Common myeloid progenitor, CD34-positive (primary cell): ENCODE measurements around the gene MAN1C1.
A peak's percentile ranks its signal among the peaks of the same experiment; 100 is the strongest.
"Not testable (repeated sequence)": the region's sequence is repeated elsewhere in the genome, so short reads cannot be mapped to it uniquely, and the experiment has no call there.

Source experiments
- CTCF ChIA-PET: fragments of 350-600 bp; sonication (Branson Sonifier 250); formaldehyde crosslinking; loops from one replicate; lab custom pipeline; 2021; ENCODE audit warnings: antibody characterized with exemption; lab: Charles Lee
- POLR2A ChIA-PET: fragments of 350-600 bp; sonication (Branson Sonifier 250); formaldehyde crosslinking; loops from one replicate; lab custom pipeline; 2021; ENCODE audit warnings: antibody characterized with exemption; lab: Charles Lee
- DNase-seq, 3 donors: peaks; one replicate each; pipeline versions ENCODE4 v3.0.0 to v3.0.0-alpha.2; 2013
- H3K27ac ChIP-seq, 2 experiments: 1 replicate in 1 of 2; 2 replicates in 1 of 2; pipeline ENCODE4 v1.7.0; 2013; ENCODE audit warnings: inconsistent platforms in 2 of 2, low read length in 2 of 2, mild to moderate bottlenecking in 2 of 2, low read depth in 1 of 2, moderate library complexity in 1 of 2; ENCODE audit not compliant: severe bottlenecking in 2 of 2, insufficient read depth in 1 of 2, poor library complexity in 1 of 2
- H3K27me3 ChIP-seq, 5 experiments: replicated peaks in 2 of 5; 1 replicate in 3 of 5; 2 replicates in 2 of 5; pipeline versions ENCODE4 v1.6.1 to v1.7.0; 2013; ENCODE audit warnings: low read length in 4 of 5, mild to moderate bottlenecking in 2 of 5, moderate library complexity in 2 of 5, inconsistent platforms in 1 of 5; ENCODE audit not compliant: insufficient read depth in 5 of 5, control insufficient read depth in 4 of 5
- H3K36me3 ChIP-seq, 4 experiments: 1 replicate in 2 of 4; 2 replicates in 2 of 4; pipeline versions ENCODE4 v1.6.1 to v1.7.0; 2013; ENCODE audit warnings: low read length in 3 of 4, control low read depth in 1 of 4, mild to moderate bottlenecking in 1 of 4; ENCODE audit not compliant: control insufficient read depth in 4 of 4, insufficient read depth in 4 of 4
- H3K4me1 ChIP-seq, 4 experiments: 1 replicate in 3 of 4; 2 replicates in 1 of 4; pipeline versions ENCODE4 v1.6.1 to v1.7.1; 2013; ENCODE audit warnings: low read length in 3 of 4, mild to moderate bottlenecking in 3 of 4, control low read depth in 1 of 4, inconsistent platforms in 1 of 4, moderate library complexity in 1 of 4; ENCODE audit not compliant: control insufficient read depth in 4 of 4, insufficient read depth in 4 of 4; ENCODE audit errors: control extremely low read depth in 1 of 4
- H3K4me3 ChIP-seq, 7 experiments: 1 replicate in 4 of 7; 2 replicates in 3 of 7; pipeline versions ENCODE4 v1.5.1 to v1.7.0; 2013; ENCODE audit warnings: mild to moderate bottlenecking in 7 of 7, low read length in 6 of 7, moderate library complexity in 6 of 7, inconsistent platforms in 2 of 7, low read depth in 2 of 7, control low read depth in 1 of 7; ENCODE audit not compliant: insufficient read depth in 4 of 7, control insufficient read depth in 1 of 7; ENCODE audit errors: extremely low read depth in 1 of 7
- H3K9me3 ChIP-seq, 5 experiments: 1 replicate in 4 of 5; 2 replicates in 1 of 5; pipeline versions ENCODE4 v1.6.1 to v1.7.1; 2013; ENCODE audit warnings: low read length in 4 of 5, mild to moderate bottlenecking in 2 of 5, inconsistent platforms in 1 of 5, low read depth in 1 of 5, moderate library complexity in 1 of 5; ENCODE audit not compliant: control insufficient read depth in 4 of 5, insufficient read depth in 2 of 5; ENCODE audit errors: control extremely low read depth in 1 of 5
- WGBS: methylation state at CpG from one replicate; pipeline ENCODE4 v1.1.5; 2013; ENCODE audit not compliant: insufficient coverage; 5-methylcytosine and 5-hydroxymethylcytosine counted together

Gene MAN1C1

DNA sequence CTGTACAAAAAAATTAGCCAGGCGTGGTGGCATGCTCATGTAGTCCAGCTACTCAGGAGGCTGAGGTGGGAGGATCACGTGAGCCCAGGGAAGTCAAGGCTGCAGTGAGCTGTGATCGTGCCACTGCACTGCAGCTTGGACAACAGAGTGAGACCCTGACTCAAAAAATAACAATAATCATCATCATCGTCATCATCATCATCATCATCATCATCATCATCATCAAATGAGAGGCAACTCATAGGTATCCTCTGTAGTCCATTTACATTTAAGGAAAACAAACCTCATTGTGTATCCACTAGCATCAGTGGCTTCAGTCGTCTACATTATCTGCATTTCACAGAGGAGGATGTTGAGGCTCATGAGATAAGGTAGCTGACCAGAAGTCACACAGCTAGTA lies 114.6 kb downstream of the MAN1C1 start:
- peak in 1 of 3 donors; percentile 23 for DNase-seq
- POLR2A ChIA-PET = no interaction called here
- Histone ChIP-seq H3K36me3 (no peaks in the 10 kb centered on the region), H3K27ac (no peak overlapping the region), H3K4me1 (peaks cover 0 to 18% (median 9%) of the 10 kb centered on the region in 4 experiments), H3K4me3 (no peak overlapping the region), H3K27me3 (no peaks in the 10 kb centered on the region), H3K9me3 (no peaks in the 10 kb centered on the region)
- CTCF ChIA-PET = no interaction called here
- WGBS = 60% methylated on average over 2 of the region's 5 CpGs

DNA sequence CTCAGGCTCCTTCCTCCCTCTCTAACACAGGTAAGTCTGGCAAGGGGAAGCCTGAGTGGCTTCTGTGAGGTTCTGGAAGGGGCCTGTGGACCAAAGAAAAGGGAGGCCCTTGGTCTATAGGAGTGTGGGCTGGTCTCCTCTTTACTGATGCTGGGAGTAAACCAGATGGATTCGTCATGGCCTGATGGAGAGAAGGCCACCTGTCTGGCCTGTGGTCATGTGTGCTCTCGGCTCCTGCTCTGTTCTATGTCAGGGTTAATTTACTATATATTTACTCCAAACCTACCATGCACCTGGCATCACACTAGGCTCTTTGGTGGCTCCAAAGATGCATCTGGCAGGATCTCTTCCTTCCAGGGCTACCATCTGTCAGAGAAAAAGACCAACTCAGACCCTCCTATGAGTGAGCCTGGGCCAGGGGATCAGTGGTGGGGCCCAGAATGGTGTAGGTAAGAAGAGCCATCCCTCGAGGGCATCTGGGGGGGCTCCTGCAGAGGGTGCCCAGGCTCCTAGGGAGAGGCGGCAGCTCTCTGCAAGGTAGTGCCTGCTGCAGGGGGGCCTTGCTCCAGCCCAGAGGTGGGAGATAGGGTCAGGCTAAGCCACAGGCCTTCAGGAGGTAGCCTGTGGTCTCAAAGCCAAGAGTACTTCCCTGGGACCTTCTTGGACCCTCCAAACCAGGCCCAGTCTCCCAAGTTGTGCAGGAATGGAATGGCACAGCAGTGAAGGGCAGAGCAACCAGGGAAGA lies 115.2 kb downstream of the MAN1C1 start:
- CTCF ChIA-PET = interaction anchor here (1.5 kb wide), 1 partner anchor 10 kb away, joined by 3 read pairs; no protein-coding TSS in a partner anchor
- Histone ChIP-seq H3K4me3 (no peak overlapping the region), H3K36me3 (no peaks in the 10 kb centered on the region), H3K9me3 (no peaks in the 10 kb centered on the region), H3K27me3 (no peaks in the 10 kb centered on the region), H3K27ac (no peak overlapping the region), H3K4me1 (peaks cover 0 to 21% (median 10%) of the 10 kb centered on the region in 4 experiments)
- WGBS = 87% methylated on average over 2 of the region's 4 CpGs
- POLR2A ChIA-PET = no interaction called here
- no peak for DNase-seq

DNA sequence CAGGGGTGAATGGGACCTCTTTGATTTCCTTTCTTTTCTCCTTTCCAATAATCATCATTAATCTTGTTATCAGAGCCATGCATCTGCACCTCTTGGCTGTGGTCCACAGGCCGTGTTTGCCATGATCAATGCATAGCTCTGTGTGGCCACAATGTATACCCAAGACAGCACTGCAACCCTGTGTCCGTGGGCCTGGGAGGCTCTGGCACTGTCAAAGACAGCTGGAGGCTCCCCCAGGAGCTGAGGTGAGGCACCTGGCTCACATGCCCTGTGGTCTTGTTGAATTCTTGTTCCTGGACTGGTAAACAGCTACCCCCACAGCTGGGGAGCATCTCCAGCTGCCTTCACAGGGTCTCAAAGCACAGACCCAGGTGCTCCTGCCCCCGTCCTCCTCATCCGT lies 116.2 kb downstream of the MAN1C1 start:
- POLR2A ChIA-PET = no interaction called here
- H3K4me1 ChIP-seq = peaks cover 0 to 24% (median 15%) of the 10 kb centered on the region in 4 experiments
- no peaks in the 10 kb centered on the region for H3K9me3 ChIP-seq
- no peaks in the 10 kb centered on the region for H3K36me3 ChIP-seq
- DNase-seq = no peak
- CTCF ChIA-PET = interaction anchor here (0.6 to 1.5 kb wide), 5 partner anchors 11 to 67 kb away, joined by 3 to 4 read pairs (median 3); no protein-coding TSS in a partner anchor
- H3K4me3 ChIP-seq = no peak overlapping the region
- no peak overlapping the region for H3K27ac ChIP-seq
- 55% methylated on average over 2 of the region's 4 CpGs for WGBS
- no peaks in the 10 kb centered on the region for H3K27me3 ChIP-seq

DNA sequence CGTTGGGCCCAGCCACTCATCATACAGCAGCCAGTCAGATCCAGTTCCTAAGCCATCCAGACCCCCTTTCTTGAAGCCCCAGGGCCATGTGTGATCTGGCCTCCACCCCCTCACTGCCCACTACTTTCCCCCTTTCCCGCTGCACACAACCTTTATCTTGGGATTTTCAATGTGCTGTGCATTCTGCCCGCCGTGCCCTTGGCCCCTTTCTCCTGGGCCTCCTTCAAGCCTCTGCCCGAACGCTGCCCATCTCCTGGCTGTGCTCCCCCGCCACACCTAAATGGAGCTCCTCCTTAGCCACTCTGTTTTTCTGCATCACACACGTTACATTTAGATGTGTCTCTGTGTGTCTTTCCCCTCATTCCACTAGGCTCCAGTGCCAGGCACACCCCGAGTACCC lies 116.7 kb downstream of the MAN1C1 start:
- ChIA-PET CTCF (interaction anchor here (0.6 to 1.5 kb wide), 5 partner anchors 10 to 67 kb away, joined by 3 to 4 read pairs (median 3); no protein-coding TSS in a partner anchor), POLR2A (no interaction called here)
- peaks cover 0 to 24% (median 15%) of the 10 kb centered on the region in 4 experiments for H3K4me1 ChIP-seq
- DNase-seq = no peak
- H3K9me3 ChIP-seq = no peaks in the 10 kb centered on the region
- H3K27ac ChIP-seq = no peak overlapping the region
- H3K4me3 ChIP-seq = no peak overlapping the region
- no peaks in the 10 kb centered on the region for H3K36me3 ChIP-seq
- H3K27me3 ChIP-seq = no peaks in the 10 kb centered on the region
- 95% methylated on average over 7 of the region's 9 CpGs for WGBS

DNA sequence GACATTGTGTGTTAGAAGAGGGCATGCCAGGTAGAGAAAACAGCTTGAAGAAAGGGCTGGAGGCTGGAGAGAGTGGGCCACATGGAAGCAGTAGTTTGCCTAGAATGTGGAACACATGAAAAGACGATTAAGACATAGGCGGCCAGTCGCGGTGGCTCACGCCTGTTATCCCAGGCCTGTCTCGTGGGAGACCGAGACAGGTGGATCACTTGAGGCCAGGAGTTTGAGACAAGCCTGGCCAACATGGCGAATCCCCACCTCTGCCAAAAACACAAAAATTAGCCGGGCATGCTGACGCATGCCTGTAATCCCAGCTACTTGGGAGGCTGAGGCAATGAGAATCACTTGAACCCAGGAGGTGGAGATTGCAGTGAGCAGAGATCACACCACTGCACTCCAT lies 118.4 kb downstream of the MAN1C1 start:
- POLR2A ChIA-PET, H3K27ac ChIP-seq, H3K27me3 ChIP-seq, DNase-seq, H3K36me3 ChIP-seq, H3K4me3 ChIP-seq, H3K9me3 ChIP-seq: not testable (repeated sequence)
- CTCF ChIA-PET = interaction anchor here (0.8 kb wide), 1 partner anchor 16 kb away, joined by 3 read pairs; no protein-coding TSS in a partner anchor
- H3K4me1 ChIP-seq = peaks cover 0 to 23% (median 13%) of the 10 kb centered on the region in 4 experiments
- 97% methylated on average over 10 of the region's 10 CpGs for WGBS

DNA sequence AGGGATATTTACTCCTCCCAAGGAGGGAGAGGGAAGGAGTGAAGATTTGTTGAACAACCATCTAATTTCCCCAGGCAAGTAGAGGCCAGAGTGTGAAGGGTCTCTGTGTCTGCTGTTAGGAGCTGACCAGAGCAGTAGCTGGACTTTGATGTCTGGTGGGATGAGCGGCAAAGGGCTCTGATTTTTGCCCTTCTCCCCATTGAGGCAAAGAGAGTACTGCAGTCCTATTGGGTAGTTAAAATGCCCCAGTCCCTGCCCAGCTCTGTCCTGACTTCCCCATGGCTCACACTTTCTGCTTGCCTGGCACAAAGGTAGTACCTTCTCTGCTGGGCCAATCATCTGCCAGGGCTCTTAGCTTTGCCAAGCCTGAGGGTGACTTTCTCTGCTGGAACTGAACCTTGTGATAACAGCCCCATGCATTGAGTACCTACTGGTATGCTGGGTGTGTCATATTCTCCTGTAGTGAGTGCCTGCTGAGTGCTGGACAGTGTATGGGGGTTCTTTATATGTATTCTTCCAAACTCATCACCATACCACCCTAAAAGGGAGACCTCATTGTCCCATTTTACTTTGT lies 119.5 kb downstream of the MAN1C1 start:
- ChIA-PET POLR2A (no interaction called here), CTCF (interaction anchor here (0.6 to 1.5 kb wide), 7 partner anchors 9 to 188 kb away, joined by 3 to 6 read pairs (median 4); no protein-coding TSS in a partner anchor)
- no peak overlapping the region for H3K27ac ChIP-seq
- DNase-seq = no peak
- WGBS = 100% methylated on average over 1 of the region's 1 CpG
- H3K36me3 ChIP-seq = no peaks in the 10 kb centered on the region
- H3K4me3 ChIP-seq = no peak overlapping the region
- no peaks in the 10 kb centered on the region for H3K27me3 ChIP-seq
- H3K9me3 ChIP-seq = peaks cover 0 to 2% (median 0%) of the 10 kb centered on the region in 5 experiments
- H3K4me1 ChIP-seq = peaks cover 0 to 13% (median 6%) of the 10 kb centered on the region in 4 experiments

DNA sequence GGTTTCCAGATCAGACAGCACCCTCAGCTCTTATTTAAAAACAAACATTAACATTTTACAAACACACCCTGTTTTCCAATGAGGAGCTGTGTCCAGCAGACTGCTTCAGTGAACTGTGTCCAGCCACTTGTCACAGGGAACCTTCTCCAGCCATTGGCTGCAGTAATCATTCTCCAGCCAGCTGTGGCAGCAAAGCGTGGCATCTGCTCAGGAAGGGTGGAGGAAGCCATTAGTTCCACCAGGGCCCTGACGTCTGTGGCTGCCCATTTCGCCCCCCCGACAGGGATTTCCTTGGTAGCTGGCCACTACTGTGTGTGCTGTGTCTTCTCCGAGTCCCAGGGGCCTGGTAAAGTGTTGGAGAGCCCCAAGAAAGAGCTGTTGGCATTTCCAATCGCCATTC lies 120.5 kb downstream of the MAN1C1 start:
- peak in 2 of 3 donors; percentile 50 to 51 for DNase-seq
- peaks cover 0 to 9% (median 6%) of the 10 kb centered on the region in 4 experiments for H3K4me1 ChIP-seq
- H3K9me3 ChIP-seq = peaks cover 0 to 2% (median 0%) of the 10 kb centered on the region in 5 experiments
- 23% methylated on average over 5 of the region's 6 CpGs for WGBS
- POLR2A ChIA-PET = no interaction called here
- no peaks in the 10 kb centered on the region for H3K36me3 ChIP-seq
- no peak overlapping the region for H3K27ac ChIP-seq
- H3K4me3 ChIP-seq = no peak overlapping the region
- no peaks in the 10 kb centered on the region for H3K27me3 ChIP-seq
- CTCF ChIA-PET = interaction anchor here (0.7 to 2.8 kb wide), 10 partner anchors 8 to 165 kb away, joined by 3 to 11 read pairs (median 4); no protein-coding TSS in a partner anchor
